Muscle of arm (tissue), 12 donors: ENCODE data around the gene TRIM32. TPM values are rescaled to one million over a fixed set of nuclear protein-coding genes. Genes with fewer than 3 reads are reported as not detected.

Experiments
- DNase-seq: peaks from one replicate; pipeline ENCODE4 v3.0.0-alpha.2; 2013
- polyA plus RNA-seq, 12 donors: library from polyadenylated mRNA; unstranded; fragments of 120-200 nt; gene quantifications; one replicate each; pipeline ENCODE4 v1.2.1, GENCODE V29; 2013; ENCODE audit not compliant: insufficient read length in 12 of 12

The TRIM32 gene
- polyA plus RNA-seq, 12 donors = 11.1 to 16.3 (median 12.6) TPM; not detected in 1

- DNase-seq = no peak
Measured at GRCh38 chr9:116750510-116750909, 63.4 kb downstream of the TRIM32 start.
